GM18526 (cell line): ENCODE measurements around the gene SLC17A8.

Experiments used
- POLR2A ChIP-seq: IDR thresholded peaks from 3 replicates; pipeline ENCODE4 v1.6.1; 2011; ENCODE audit not compliant: insufficient read length; ENCODE audit errors: extremely low read depth

SLC17A8 gene

GRCh38 chr12:100356644-100357223 lies at the start of gene SLC17A8:
Gene SLC17A8 (plus strand): TSS chr12:100357074. CDS start chr12:100357392, 318 bp downstream.
- no peak for TF ChIP-seq POLR2A

DNA sequence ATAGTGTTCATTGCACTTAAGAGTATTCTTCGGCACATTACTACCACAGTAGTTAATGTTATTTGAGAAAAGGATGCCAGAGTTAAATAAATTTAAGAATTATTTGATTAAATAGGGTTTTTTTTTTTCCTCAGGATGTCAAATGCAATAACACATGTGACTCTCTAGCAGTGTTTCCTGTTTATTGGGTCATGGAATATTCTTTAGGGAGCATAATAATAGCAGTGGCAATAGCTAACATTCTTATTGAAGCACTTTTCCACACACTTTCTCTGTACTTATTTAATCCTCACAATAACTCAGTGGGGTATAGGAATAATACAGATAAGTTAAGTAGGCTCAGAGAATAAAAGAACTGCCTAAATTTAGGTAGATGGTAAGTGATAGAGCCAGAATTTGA lies 45.6 kb upstream of the SLC17A8 start:
- TF ChIP-seq POLR2A, result no peak

GRCh38 chr12:100317371-100317770 lies 39.5 kb upstream of the SLC17A8 start:
- TF ChIP-seq POLR2A, result no peak

DNA sequence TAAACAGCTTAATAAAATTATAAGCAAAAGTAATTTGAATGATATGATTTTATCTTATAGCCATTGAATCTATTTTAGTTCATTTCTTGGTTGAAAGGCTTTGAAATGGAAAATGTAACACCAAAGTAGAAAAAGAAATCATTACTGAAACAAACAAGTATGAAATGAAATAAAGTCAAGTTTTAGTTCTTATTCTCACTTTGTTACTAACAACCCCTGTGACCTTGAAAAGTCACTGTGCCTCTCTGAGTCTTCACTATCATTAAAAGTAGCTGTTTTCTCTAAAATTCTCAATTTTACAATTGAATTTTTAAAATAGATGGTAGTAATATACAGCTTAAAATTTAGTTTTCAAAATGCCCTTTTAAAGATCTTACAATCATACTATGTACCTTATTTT lies 32.4 kb upstream of the SLC17A8 start:
- TF ChIP-seq POLR2A, result no peak

GRCh38 chr12:100326208-100326607 lies 30.7 kb upstream of the SLC17A8 start:
- TF ChIP-seq POLR2A, result no peak

GRCh38 chr12:100329800-100330199 lies 27.1 kb upstream of the SLC17A8 start:
- TF ChIP-seq POLR2A, result no peak

DNA sequence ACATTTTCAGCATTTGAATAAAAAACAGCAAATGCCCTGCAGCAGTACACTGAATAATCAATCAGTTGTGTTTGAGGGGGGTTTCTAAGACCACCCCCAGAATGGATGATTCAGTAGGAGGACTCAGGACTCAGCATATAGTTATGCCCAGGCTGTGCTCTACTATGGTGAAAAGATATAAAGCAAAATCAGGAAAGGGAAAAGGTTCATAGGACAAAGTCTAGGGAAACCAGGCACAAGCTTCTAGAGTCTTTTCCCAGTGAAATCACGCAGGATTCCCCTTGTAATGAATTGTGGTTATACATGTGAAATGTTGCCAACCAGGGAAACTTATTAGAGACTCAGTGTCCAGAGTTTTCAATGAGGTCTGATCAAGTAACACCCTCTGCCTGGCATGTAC lies 25.0 kb upstream of the SLC17A8 start:
- TF ChIP-seq POLR2A, result no peak

DNA sequence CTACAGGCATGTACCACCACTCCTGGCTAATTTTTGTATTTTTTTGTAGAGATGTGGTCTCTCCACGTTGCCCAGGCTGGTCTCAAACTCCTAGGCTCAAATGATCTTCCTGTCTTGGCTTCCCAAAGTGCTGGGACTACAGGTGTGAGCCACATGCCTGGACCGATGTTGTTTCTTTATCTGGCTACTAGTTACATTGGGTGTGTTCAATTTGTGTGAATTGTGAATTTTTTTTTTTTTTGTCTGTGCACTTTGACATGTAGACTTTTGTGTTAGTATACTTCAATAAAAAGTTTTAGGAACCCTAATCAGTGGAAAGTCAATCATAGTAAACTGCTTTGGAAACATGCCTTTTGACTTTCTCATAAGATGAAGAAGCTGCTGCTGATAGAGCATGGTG lies 24.0 kb upstream of the SLC17A8 start:
- TF ChIP-seq POLR2A, result no peak

DNA sequence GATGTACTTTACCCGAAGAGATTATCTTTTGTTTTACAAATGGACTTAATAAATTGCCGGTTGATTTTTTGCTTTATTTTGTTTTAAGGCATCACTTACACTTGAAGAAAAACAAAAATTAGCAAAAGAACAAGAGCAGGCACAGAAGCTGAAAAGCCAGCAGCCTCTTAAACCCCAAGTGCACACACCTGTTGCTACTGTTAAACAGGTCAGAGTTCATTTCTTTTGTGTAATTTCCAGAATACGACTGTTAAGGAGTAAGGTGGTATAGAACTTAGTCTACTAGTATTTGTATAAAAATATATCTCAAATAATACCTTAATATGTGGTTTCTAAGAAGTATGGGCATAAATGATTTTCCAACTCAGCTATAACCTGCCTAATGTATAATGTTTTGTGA lies 19.6 kb upstream of the SLC17A8 start:
- no peak for TF ChIP-seq POLR2A

GRCh38 chr12:100337727-100338126 lies 19.1 kb upstream of the SLC17A8 start:
- TF ChIP-seq POLR2A, result no peak

GRCh38 chr12:100339071-100339470 lies 17.8 kb upstream of the SLC17A8 start:
- TF ChIP-seq POLR2A, result no peak

DNA sequence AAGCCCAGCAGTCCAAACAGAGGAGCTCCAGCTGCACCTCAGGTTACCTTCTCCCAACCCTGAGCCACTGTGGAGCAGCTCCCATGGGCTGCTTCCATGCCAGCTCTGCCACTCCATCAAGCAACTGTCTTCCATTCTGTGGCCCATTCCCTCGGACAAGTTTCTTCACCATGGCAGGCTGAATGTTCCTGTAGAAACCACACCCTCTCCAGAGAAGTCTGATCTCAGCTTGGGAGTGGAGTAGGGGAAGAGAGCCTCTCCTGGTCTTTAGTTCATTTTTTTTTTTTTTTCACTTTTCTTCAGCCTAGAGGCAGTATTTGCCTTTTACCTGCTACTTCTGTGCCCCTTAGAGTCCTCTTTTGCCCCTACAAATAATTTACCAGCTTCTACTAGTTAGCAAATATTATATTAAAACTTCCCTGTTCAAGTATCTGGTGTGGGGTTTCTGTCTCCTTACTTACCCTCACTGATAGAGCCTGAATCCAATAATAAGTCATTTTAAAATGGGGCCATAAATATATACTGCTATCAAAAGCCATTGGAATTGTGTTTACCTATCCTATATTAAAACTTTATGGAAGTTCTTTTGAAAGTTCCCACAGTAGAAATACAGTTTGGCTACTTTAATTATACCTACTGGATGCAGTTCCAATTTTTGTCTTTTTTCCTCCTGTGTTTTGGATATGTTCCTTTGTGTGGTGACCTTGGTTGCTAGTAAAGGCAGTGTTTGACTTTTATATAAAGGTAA lies 11.7 kb upstream of the SLC17A8 start:
- no peak for TF ChIP-seq POLR2A

DNA sequence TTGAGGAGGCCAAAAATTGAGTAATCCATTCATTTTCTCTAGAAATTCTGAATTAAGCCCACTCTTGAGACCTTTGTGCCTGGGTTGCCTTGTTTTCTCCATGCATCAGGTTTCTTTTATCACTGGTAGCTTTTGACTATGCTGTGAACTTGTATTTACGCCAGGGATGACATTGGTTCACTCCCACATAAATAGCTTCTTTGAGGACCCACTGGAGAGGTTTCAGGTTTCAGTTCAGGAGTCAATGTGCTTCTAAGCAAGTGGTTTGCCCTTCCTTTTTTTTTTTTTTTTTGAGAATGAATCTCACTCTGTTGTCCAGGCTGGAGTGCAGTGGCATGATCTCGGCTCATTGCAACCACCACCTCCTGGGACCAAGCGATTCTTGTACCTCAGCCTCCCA lies 10.2 kb upstream of the SLC17A8 start:
- no peak for TF ChIP-seq POLR2A

- no peak for TF ChIP-seq POLR2A
Observed at GRCh38 chr12:100348657-100349454, 8.0 kb upstream of the SLC17A8 start.

- no peak for TF ChIP-seq POLR2A
Observed at GRCh38 chr12:100359248-100359647, 2.4 kb downstream of the SLC17A8 start.

DNA sequence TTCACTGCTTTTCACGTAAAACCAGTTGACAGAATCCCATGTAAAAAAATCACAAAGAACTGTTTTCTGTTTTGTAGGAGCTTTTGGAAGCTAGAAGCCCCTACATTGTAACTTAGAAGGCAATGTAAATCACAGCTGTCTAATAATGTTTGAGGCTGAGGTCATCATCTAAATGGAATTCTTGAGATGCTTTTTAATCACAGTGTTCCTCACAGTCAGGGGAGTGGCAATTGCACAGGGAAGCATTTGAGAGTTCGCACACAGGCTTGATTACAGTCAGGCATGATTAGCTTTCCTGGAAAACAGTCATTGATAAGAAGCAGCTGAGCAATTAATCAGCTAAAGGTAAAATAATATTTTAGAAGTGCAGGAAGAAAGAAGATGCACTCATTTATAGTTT lies 2.9 kb downstream of the SLC17A8 start:
- TF ChIP-seq POLR2A, result no peak
